IMR-90 (cell line): Measurements from ENCODE around the gene TAL1. TPM values are rescaled to one million over a fixed set of nuclear protein-coding genes. Genes with fewer than 3 reads are reported as not detected.
A peak's percentile ranks its signal among the peaks of the same experiment; 100 is the strongest.

Experiments
- ATAC-seq: fragments of 200-7000 bp; cut with Tn5 transposase; 2 replicates; pipeline ENCODE4 v1.9.1; 2020; ENCODE audit warnings: low read depth, mild to moderate bottlenecking, moderate library complexity
- Bru-seq: library from RNA; stranded (reverse); fragments of 400-500 nt; gene quantifications from one replicate; lab custom pipeline; 2021; lab: Mats Ljungman, UMichigan
- BruChase-seq, 2 experiments: library from RNA; stranded (reverse); fragments of 400-500 nt; gene quantifications; one replicate each; lab custom pipeline; 2021; lab: Mats Ljungman, UMichigan
- BruUV-seq: library from RNA; stranded (reverse); fragments of 400-500 nt; replicated peaks from 2 replicates; lab custom pipeline; 2021; lab: Mats Ljungman, UMichigan
- CTCF ChIA-PET: fragments of 300-600 bp; formaldehyde crosslinking; extraction: SDS; loops from one replicate; lab custom pipeline; 2021; ENCODE audit warnings: antibody characterized with exemption; lab: Yijun Ruan, JAX
- POLR2A ChIA-PET: fragments of 300-600 bp; sonication (Branson Sonifier 250); formaldehyde crosslinking; loops from one replicate; lab custom pipeline; 2022; ENCODE audit warnings: antibody characterized with exemption; ENCODE audit not compliant: unreplicated experiment; lab: Charles Lee
- DNase-seq: peaks from one replicate; pipeline ENCODE4 v3.0.0; 2013
- H2AFZ ChIP-seq: replicated peaks from 2 replicates; pipeline ENCODE3; 2013; ENCODE audit warnings: low read length, mild to moderate bottlenecking; ENCODE audit not compliant: poor library complexity
- H2AK5ac ChIP-seq: 2 replicates; pipeline ENCODE4 v1.6.1; 2013; ENCODE audit warnings: low read depth, low read length, inconsistent platforms
- H2AK9ac ChIP-seq: replicated peaks from 2 replicates; pipeline ENCODE3; 2013; ENCODE audit warnings: mild to moderate bottlenecking, low read depth, low read length, moderate library complexity; ENCODE audit not compliant: poor library complexity
- H2BK120ac ChIP-seq: 2 replicates; pipeline ENCODE4 v1.6.1; 2013; ENCODE audit warnings: low read depth, low read length, inconsistent platforms
- H2BK15ac ChIP-seq: 3 replicates; pipeline ENCODE4 v1.6.1; 2013; ENCODE audit warnings: low read depth, low read length, inconsistent platforms
- H2BK20ac ChIP-seq: 2 replicates; pipeline ENCODE4 v1.6.1; 2013; ENCODE audit warnings: low read depth, mild to moderate bottlenecking, inconsistent platforms, low read length, moderate library complexity
- H2BK5ac ChIP-seq: 2 replicates; pipeline ENCODE4 v1.6.1; 2013; ENCODE audit warnings: mild to moderate bottlenecking, low read depth, low read length, inconsistent platforms; ENCODE audit not compliant: poor library complexity, severe bottlenecking
- H3K14ac ChIP-seq: replicated peaks from 2 replicates; pipeline ENCODE4 v1.6.1; 2013; ENCODE audit warnings: low read depth, low read length, inconsistent platforms
- H3K18ac ChIP-seq: 2 replicates; pipeline ENCODE4 v1.6.1; 2013; ENCODE audit warnings: low read depth, low read length, control low read depth
- H3K23ac ChIP-seq: 2 replicates; pipeline ENCODE4 v1.6.1; 2013; ENCODE audit warnings: low read depth, low read length, inconsistent platforms
- H3K27ac ChIP-seq: 2 replicates; pipeline ENCODE4 v1.5.1; 2013; ENCODE audit warnings: mild to moderate bottlenecking, control low read depth, low read length; ENCODE audit not compliant: insufficient read depth
- H3K27me3 ChIP-seq: 2 replicates; pipeline ENCODE4 v1.6.1; 2013; ENCODE audit warnings: low read length; ENCODE audit not compliant: control insufficient read depth, insufficient read depth
- H3K36me3 ChIP-seq: 2 replicates; pipeline ENCODE4 v1.6.1; 2013; ENCODE audit warnings: low read length, mixed read lengths; ENCODE audit not compliant: control insufficient read depth, insufficient read depth
- H3K4ac ChIP-seq: 2 replicates; pipeline ENCODE4 v1.6.1; 2013; ENCODE audit warnings: low read depth, low read length, inconsistent platforms
- H3K4me1 ChIP-seq: 2 replicates; pipeline ENCODE4 v1.6.1; 2013; ENCODE audit warnings: low read length, mixed read lengths; ENCODE audit not compliant: control insufficient read depth, insufficient read depth
- H3K4me2 ChIP-seq: 2 replicates; pipeline ENCODE4 v1.6.1; 2013; ENCODE audit warnings: low read depth, mild to moderate bottlenecking, control low read depth, low read length, moderate library complexity
- H3K4me3 ChIP-seq: 2 replicates; pipeline ENCODE4 v1.5.1; 2013; ENCODE audit warnings: low read depth, mild to moderate bottlenecking, control low read depth, low read length, moderate library complexity; ENCODE audit not compliant: insufficient read depth
- H3K56ac ChIP-seq: 2 replicates; pipeline ENCODE4 v1.6.1; 2013; ENCODE audit warnings: low read length, inconsistent platforms; ENCODE audit not compliant: insufficient read depth; ENCODE audit errors: extremely low read depth
- H3K79me1 ChIP-seq, 2 experiments: 2 replicates each; pipeline ENCODE4 v1.6.1; 2013; ENCODE audit warnings: low read length in 2 of 2, inconsistent platforms in 1 of 2, low read depth in 1 of 2
- H3K9ac ChIP-seq: 2 replicates; pipeline ENCODE4 v1.6.1; 2013; ENCODE audit warnings: low read depth, low read length, control low read depth
- H3K9me1 ChIP-seq: 2 replicates; pipeline ENCODE4 v1.6.1; 2013; ENCODE audit warnings: low read length, inconsistent platforms; ENCODE audit not compliant: insufficient read depth
- H3K9me3 ChIP-seq: 2 replicates; pipeline ENCODE4 v1.6.1; 2013; ENCODE audit warnings: low read length; ENCODE audit not compliant: control insufficient read depth, insufficient read depth
- H4K20me1 ChIP-seq: 2 replicates; pipeline ENCODE4 v1.6.1; 2013; ENCODE audit warnings: low read length, inconsistent platforms; ENCODE audit not compliant: insufficient read depth
- H4K5ac ChIP-seq: 2 replicates; pipeline ENCODE4 v1.6.1; 2013; ENCODE audit warnings: mild to moderate bottlenecking, low read depth, low read length, control low read depth
- H4K8ac ChIP-seq, 2 experiments: 2 replicates each; pipeline ENCODE4 v1.6.1; 2013; ENCODE audit warnings: low read depth in 2 of 2, low read length in 2 of 2, control low read depth in 1 of 2, inconsistent platforms in 1 of 2
- H4K91ac ChIP-seq: 2 replicates; pipeline ENCODE4 v1.6.1; 2013; ENCODE audit warnings: low read depth, low read length, inconsistent platforms; ENCODE audit not compliant: insufficient read depth
- CEBPB ChIP-seq: IDR thresholded peaks from 2 replicates; pipeline ENCODE4 v1.6.1; 2012; ENCODE audit warnings: low read depth, low read length, improper control_type of control experiment
- CTCF ChIP-seq: conservative IDR thresholded peaks from 2 replicates; pipeline ENCODE4 v1.5.1; 2012; ENCODE audit warnings: mild to moderate bottlenecking, low read depth, low read length, improper control_type of control experiment
- MAZ ChIP-seq: IDR thresholded peaks from 2 replicates; pipeline ENCODE4 v1.6.1; 2012; ENCODE audit warnings: low read depth, mild to moderate bottlenecking, low read length, improper control_type of control experiment, moderate library complexity, borderline replicate concordance
- MXI1 ChIP-seq: IDR thresholded peaks from 2 replicates; pipeline ENCODE4 v1.6.1; 2012; ENCODE audit warnings: low read depth, mild to moderate bottlenecking, low read length, moderate library complexity, borderline replicate concordance
- NFE2L2 ChIP-seq: fragments of 150-350 bp; IDR thresholded peaks from 2 replicates; pipeline ENCODE4 v1.6.1; 2016; ENCODE audit warnings: low read depth, mild to moderate bottlenecking, low read length
- RCOR1 ChIP-seq: IDR thresholded peaks from 2 replicates; pipeline ENCODE4 v1.6.1; 2012; ENCODE audit warnings: mild to moderate bottlenecking, low read length, improper control_type of control experiment; ENCODE audit not compliant: insufficient replicate concordance
- USF2 ChIP-seq: fragments of 150-350 bp; IDR thresholded peaks from 2 replicates; pipeline ENCODE4 v1.6.1; 2017; ENCODE audit warnings: mild to moderate bottlenecking, antibody characterized with exemption, low read length, low read depth
- WGBS, 2 experiments: methylation state at CpG; one replicate each; pipeline versions ENCODE4 v1.1.5 to v1.1.7; 2013; ENCODE audit warnings: missing lambda C conversion rate in 2 of 2; ENCODE audit not compliant: insufficient read length in 1 of 2; ENCODE audit errors: extremely low coverage in 2 of 2; 5-methylcytosine and 5-hydroxymethylcytosine counted together
- dilution Hi-C: fragments of 300-500 bp; cut with HindIII; formaldehyde crosslinking; loops from one replicate; pipeline ENCODE4 v1.14.3; 2018; ENCODE audit warnings: low sequenced_read_pairs; ENCODE audit not compliant: unreplicated experiment
- in situ Hi-C: fragments of 300-500 bp; cut with MboI; formaldehyde crosslinking; loops from 3 replicates; pipeline ENCODE4 v1.14.3; 2019; ENCODE audit warnings: low sequenced_read_pairs, inconsistent platforms, mixed read lengths
- intact Hi-C: fragments of 100-400 bp; cut with micrococcal nuclease; formaldehyde crosslinking; loops from 2 replicates; pipeline ENCODE4 v1.10.0; 2022
- long read RNA-seq: library from polyadenylated mRNA; unstranded; transcript quantifications from one replicate; pipeline ENCODE4 v2.0.0, GENCODE V29; 2021; ENCODE audit not compliant: unreplicated experiment
- polyA plus RNA-seq, 3 experiments: library from polyadenylated mRNA; depleted of rRNA; stranded (reverse); fragments of >200 nt; gene quantifications; 2 replicates each; pipeline ENCODE4 v1.2.3, GENCODE V29; 2012; ENCODE audit warnings: low replicate concordance in 1 of 3
- total RNA-seq: library from RNA; depleted of rRNA; stranded (reverse); fragments of >200 nt; gene quantifications from 2 replicates; pipeline ENCODE4 v1.2.3, GENCODE V29; 2012; rRNA removed
- TF ChIP-seq, protein P1 (sequence below): fragments of 150-350 bp; IDR thresholded peaks from 2 replicates; pipeline ENCODE4 v1.6.1; 2016; ENCODE audit warnings: low read depth, mild to moderate bottlenecking, low read length, moderate library complexity, borderline replicate concordance

The TAL1 gene
- total RNA-seq (not detected in 2 replicates), polyA plus RNA-seq (2012; rRNA removed) (not detected in 2 replicates), Bru-seq, nascent RNA (not detected), BruChase-seq, experiment 1, labeled RNA remaining after a 6-hour chase (not detected), BruChase-seq, experiment 2, labeled RNA remaining after a 2-hour chase (not detected)
- polyA plus RNA-seq (2012; cell fraction: cytosol; rRNA removed), result not detected in 2 replicates
- not detected in 2 replicates for polyA plus RNA-seq (2012; cell fraction: nucleus; rRNA removed; ENCODE audit: low replicate concordance)
- long read RNA-seq, result 0 reads

- Histone ChIP-seq H2BK5ac (no peak within 1 kb of the TSS), H3K4me3 (no peak within 1 kb of the TSS; the same call in 1 of the 2 replicates), H3K56ac (no peak within 1 kb of the TSS), H2AK9ac (peak within 1 kb of the TSS; percentile 52), H3K9me3 (peaks cover 14% of the 10 kb centered on the region), H3K27ac (no peak within 1 kb of the TSS), H3K18ac (no peak within 1 kb of the TSS), H3K14ac (no peak within 1 kb of the TSS), H4K91ac (no peak within 1 kb of the TSS), H2BK15ac (no peak within 1 kb of the TSS), H2AFZ (peak within 1 kb of the TSS; percentile 55), H3K79me1 (no peaks in the 10 kb centered on the region), H3K36me3 (no peaks in the 10 kb centered on the region), H3K4ac (no peak within 1 kb of the TSS), H3K4me1 (peaks cover 3% of the 10 kb centered on the region; the same call in 1 of the 2 replicates), H4K8ac (no peak within 1 kb of the TSS), H2BK20ac (no peak within 1 kb of the TSS), H4K5ac (no peak within 1 kb of the TSS), H3K23ac (peak within 1 kb of the TSS; percentile 82), H2AK5ac (no peak within 1 kb of the TSS), H3K9ac (no peak within 1 kb of the TSS), H3K9me1 (no peaks in the 10 kb centered on the region; the same call in 1 of the 2 replicates), H4K20me1 (peaks cover 11% of the 10 kb centered on the region; the same call in 1 of the 2 replicates), H2BK120ac (no peak within 1 kb of the TSS), H3K4me2 (peak within 1 kb of the TSS; percentile 78), H3K27me3 (peaks cover 89% of the 10 kb centered on the region)
- intact Hi-C loops, result no loop called here
- dilution Hi-C loops, result no loop called here
- ATAC-seq (peak; percentile 21; the same call in 1 of the 2 replicates), DNase-seq (no peak)
- TF ChIP-seq USF2, result no peak
- TF ChIP-seq MAZ, result no peak
- no peak for TF ChIP-seq NFE2L2
- TF ChIP-seq CTCF, result no peak
- no peak for TF ChIP-seq RCOR1
- no peak for TF ChIP-seq CEBPB
- TF ChIP-seq MXI1, result no peak
- TF ChIP-seq, protein P1, sequence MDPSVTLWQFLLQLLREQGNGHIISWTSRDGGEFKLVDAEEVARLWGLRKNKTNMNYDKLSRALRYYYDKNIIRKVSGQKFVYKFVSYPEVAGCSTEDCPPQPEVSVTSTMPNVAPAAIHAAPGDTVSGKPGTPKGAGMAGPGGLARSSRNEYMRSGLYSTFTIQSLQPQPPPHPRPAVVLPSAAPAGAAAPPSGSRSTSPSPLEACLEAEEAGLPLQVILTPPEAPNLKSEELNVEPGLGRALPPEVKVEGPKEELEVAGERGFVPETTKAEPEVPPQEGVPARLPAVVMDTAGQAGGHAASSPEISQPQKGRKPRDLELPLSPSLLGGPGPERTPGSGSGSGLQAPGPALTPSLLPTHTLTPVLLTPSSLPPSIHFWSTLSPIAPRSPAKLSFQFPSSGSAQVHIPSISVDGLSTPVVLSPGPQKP, result no peak
- in situ Hi-C loops, result no loop called here
- ChIA-PET CTCF (no interaction called here), POLR2A (no interaction called here)
- no TSS peak for BruUV-seq
- 5% methylated on average over 15 of the region's 51 CpGs; no CpG with 5 or more reads in 1 of the 2 experiments for WGBS, 2 experiments
These were observed at the start of gene TAL1 for GRCh38 chr1:47232187-47232874. TSS of gene TAL1 (minus strand) at chr1:47232225. CDS start at chr1:47225888, 6,337 bp downstream.
